ENCODE data around the gene ECE1.

GRCh38 chr1:21324368-21325141 lies 34.3 kb upstream of the ECE1 start:
- no peak for TF ChIP-seq YY1 (IDR thresholded peaks at IDR 0.05; ENCODE audit: insufficient read depth, insufficient read length)
- TF ChIP-seq ZNF274 (IDR thresholded peaks at IDR 0.05; ENCODE audit: low read depth, low read length), result no peak

All from NT2/D1 (cell line).